ENCODE measurements around the gene MEAF6. TPM values are rescaled to one million over a fixed set of nuclear protein-coding genes. Genes with fewer than 3 reads are reported as not detected.

The MEAF6 gene
- total RNA-seq, 3 donors from 2014 or later, result 78.2 to 140 (median 87.2) TPM

DNA sequence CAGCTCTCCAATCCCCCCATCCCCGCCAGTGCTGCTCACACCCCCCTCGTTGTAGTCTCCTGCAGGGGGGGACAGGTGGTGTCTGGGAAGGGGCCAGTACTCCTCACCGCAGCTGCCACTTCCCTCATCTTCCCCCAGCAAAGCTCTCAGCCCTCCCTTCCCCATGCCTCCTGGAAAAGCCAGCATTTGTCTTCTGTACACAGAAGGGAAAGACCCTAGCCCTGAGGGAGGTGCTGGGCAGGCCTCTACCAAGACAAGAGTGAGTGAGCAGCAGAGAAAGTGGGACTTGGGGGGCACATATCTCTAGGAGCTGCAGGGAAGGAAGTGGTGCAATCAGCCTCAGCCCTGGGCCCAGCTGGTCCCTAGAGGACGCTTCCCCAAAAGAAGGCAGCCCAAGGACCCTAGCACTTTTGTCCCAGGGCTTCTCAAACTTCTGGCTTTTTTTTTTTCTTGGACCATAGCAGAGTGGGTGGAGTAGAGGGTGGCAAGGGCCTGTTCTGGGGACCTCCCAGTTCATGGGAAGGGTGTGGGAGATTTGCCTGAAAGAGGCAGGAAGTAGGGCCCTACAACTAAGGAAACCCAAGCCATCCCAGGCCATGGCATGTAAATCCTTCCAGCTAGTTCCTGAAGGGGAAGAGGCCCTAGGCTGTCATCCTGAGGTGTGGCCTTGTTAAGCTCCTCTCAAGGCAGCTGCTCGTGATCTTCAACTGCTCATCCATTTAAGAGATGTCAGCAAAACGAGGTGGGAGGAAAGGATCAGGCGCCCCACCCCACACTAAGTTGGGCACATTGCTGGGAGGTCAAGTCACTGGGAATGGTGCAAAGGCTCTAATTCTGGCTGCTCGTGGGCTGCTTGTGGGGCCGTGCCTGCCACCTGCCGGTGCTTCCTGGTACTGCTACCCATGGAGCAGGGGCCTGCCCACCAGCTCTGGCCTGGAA lies 27.6 kb downstream of the MEAF6 start:
- DNase-seq (ENCODE audit: low spot score in 2 of 2), result peak; percentile 65 to 77
- Histone ChIP-seq H3K27me3 (no peaks in the 10 kb centered on the region), H3K4me1 (peaks cover 15 to 37% of the 10 kb centered on the region in 2 donors), H3K36me3 (peaks cover 9% of the 10 kb centered on the region), H3K27ac (peak overlapping the region; percentile 94 to 99), H3K9me3 (no peaks in the 10 kb centered on the region), H3K4me3 (no peak overlapping the region)
- intact Hi-C loops (cut with DNase I; ENCODE audit: low total_unique reads), result no loop called here
- TF ChIP-seq POLR2A (IDR thresholded peaks at IDR 0.05), result no peak
- TF ChIP-seq, protein P1, sequence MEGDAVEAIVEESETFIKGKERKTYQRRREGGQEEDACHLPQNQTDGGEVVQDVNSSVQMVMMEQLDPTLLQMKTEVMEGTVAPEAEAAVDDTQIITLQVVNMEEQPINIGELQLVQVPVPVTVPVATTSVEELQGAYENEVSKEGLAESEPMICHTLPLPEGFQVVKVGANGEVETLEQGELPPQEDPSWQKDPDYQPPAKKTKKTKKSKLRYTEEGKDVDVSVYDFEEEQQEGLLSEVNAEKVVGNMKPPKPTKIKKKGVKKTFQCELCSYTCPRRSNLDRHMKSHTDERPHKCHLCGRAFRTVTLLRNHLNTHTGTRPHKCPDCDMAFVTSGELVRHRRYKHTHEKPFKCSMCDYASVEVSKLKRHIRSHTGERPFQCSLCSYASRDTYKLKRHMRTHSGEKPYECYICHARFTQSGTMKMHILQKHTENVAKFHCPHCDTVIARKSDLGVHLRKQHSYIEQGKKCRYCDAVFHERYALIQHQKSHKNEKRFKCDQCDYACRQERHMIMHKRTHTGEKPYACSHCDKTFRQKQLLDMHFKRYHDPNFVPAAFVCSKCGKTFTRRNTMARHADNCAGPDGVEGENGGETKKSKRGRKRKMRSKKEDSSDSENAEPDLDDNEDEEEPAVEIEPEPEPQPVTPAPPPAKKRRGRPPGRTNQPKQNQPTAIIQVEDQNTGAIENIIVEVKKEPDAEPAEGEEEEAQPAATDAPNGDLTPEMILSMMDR (IDR thresholded peaks at IDR 0.05), result peak; percentile 97 to 98 (median 98)
- peak in 2 of 3 donors; percentile 45 to 63 for TF ChIP-seq POLR2AphosphoS5 (IDR thresholded peaks at IDR 0.05)

DNA sequence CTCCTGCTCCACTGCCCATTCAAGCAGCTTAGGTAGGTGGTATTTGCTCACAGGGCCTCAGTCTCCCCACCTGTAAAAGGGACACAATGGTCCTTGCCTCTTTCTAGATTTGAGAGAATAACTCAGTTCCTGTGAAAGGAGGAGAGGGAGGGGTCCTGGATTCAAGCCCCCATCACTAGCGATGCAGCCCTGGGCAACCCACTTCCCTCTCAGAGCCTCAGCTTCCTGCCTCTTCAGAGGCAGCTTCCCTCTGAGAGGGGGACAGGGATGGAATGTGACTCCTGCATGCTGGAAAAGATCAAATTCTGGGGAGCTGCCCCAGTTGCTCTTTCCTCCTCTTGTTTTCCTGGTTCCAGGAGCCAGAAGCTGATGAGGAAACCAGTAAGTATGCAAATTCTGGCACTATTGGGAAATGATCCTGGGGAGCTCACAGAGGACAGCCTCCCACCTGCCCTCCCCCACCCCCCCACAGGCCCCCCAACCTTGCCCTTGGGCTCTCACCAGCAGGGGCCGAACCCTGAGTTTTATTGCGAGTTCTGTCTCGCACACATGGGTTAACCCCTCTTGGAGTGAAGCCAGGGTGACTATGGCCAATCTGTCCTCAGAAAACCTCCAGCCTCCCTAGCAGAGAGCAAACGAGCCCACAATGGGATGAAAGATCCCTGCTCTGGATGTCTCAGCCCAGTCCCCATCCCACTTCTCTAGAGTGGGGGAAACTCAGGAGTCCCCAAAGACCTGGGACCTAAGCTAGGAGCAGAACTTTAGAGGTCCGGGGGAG lies 28.5 kb downstream of the MEAF6 start:
- TF ChIP-seq POLR2AphosphoS5 (IDR thresholded peaks at IDR 0.05) (no peak), POLR2A (IDR thresholded peaks at IDR 0.05) (no peak)
- TF ChIP-seq, protein P1 (IDR thresholded peaks at IDR 0.05), result no peak
- Histone ChIP-seq H3K27ac (peak overlapping the region; percentile 94 to 99), H3K4me3 (no peak overlapping the region), H3K4me1 (peaks cover 15 to 37% of the 10 kb centered on the region in 2 donors), H3K27me3 (no peaks in the 10 kb centered on the region), H3K36me3 (peaks cover 9% of the 10 kb centered on the region), H3K9me3 (no peaks in the 10 kb centered on the region)
- DNase-seq (ENCODE audit: low spot score in 2 of 2), result no peak
- intact Hi-C loops (cut with DNase I; ENCODE audit: low total_unique reads), result no loop called here

- H3K27me3 ChIP-seq, result no peaks in the 10 kb centered on the region
- H3K36me3 ChIP-seq, result peaks cover 9% of the 10 kb centered on the region
- TF ChIP-seq POLR2AphosphoS5 (IDR thresholded peaks at IDR 0.05) (peak in 1 of 3 donors; percentile 36), POLR2A (IDR thresholded peaks at IDR 0.05) (no peak)
- peaks cover 19 to 44% of the 10 kb centered on the region in 2 donors for H3K4me1 ChIP-seq
- H3K9me3 ChIP-seq, result no peaks in the 10 kb centered on the region
- no peak overlapping the region for H3K4me3 ChIP-seq
- intact Hi-C loops (cut with DNase I; ENCODE audit: low total_unique reads), result no loop called here
- H3K27ac ChIP-seq, result peak overlapping the region; percentile 94 to 99
- DNase-seq (ENCODE audit: low spot score in 2 of 2), result peak in 1 of 2 donors; percentile 55
These were observed 30.1 kb downstream of the MEAF6 start for GRCh38 chr1:37484325-37485051.

GRCh38 chr1:37483785-37484184 lies 30.8 kb downstream of the MEAF6 start:
- DNase-seq (ENCODE audit: low spot score in 2 of 2), result no peak
- H3K4me1 ChIP-seq, result peaks cover 19 to 50% of the 10 kb centered on the region in 2 donors
- intact Hi-C loops (cut with DNase I; ENCODE audit: low total_unique reads), result no loop called here
- TF ChIP-seq POLR2AphosphoS5 (IDR thresholded peaks at IDR 0.05), result no peak
- TF ChIP-seq POLR2A (IDR thresholded peaks at IDR 0.05), result no peak
- TF ChIP-seq, protein P1 (IDR thresholded peaks at IDR 0.05), result no peak
- H3K4me3 ChIP-seq, result no peak overlapping the region
- peaks cover 9% of the 10 kb centered on the region for H3K36me3 ChIP-seq
- H3K9me3 ChIP-seq, result no peaks in the 10 kb centered on the region
- peak overlapping the region; percentile 94 to 99 for H3K27ac ChIP-seq
- H3K27me3 ChIP-seq, result no peaks in the 10 kb centered on the region

Data from breast epithelium (tissue), 4 donors.